Fibroblast of mammary gland (primary cell): Measurements from ENCODE around the gene SPI1.
"Not testable (repeated sequence)": the region's sequence is repeated elsewhere in the genome, so short reads cannot be mapped to it uniquely, and the experiment has no call there.

Source experiments
- DNase-seq: peaks from one replicate; pipeline ENCODE4 v3.0.0-alpha.2; 2010; ENCODE audit warnings: low read depth
- H3K4me3 ChIP-seq: 2 replicates; pipeline ENCODE4 v1.5.1; 2011; ENCODE audit warnings: low read depth, mild to moderate bottlenecking, low read length, moderate library complexity; ENCODE audit not compliant: control insufficient read depth
- CTCF ChIP-seq: conservative IDR thresholded peaks from 2 replicates; pipeline ENCODE4 v1.5.1; 2011; ENCODE audit warnings: low read depth, low read length, inconsistent platforms; ENCODE audit not compliant: control insufficient read depth, insufficient read depth

The SPI1 gene

DNA sequence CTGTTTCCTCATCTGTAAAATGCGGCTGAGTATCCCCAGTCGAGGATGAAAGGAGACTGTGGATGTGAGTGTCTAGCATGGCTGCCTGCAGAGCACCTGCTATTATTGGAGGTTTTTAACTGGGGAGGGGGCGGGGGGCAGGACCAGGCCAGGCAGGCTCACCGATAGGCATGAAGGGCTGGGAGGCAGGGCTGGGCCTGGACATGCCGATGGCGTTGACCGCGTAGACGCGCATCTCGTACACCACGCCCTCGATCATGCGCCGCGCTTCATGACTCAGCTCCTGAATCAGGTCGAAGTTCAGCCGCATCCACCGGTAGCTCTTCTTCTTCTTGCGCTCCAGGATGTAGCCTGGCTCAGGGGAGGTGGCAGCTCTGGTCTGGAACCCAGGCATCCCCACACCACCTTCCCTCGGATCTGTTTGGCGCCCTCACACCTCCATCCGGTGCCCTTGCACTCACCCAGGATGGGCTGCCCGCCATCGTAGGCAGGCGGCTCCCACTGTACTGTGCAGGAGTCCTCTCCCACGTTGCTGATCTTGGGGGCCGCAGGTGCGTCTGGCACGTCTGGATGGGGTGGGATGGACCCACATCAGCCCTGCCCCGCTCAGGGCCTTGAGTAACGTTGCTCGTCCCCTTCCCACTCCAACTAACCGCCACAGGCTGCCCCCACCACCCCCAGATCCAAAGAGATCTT, 41.0 kb downstream of the SPI1 start:
- no peak for TF ChIP-seq CTCF
- no peak for DNase-seq
- no peak overlapping the region for H3K4me3 ChIP-seq

GRCh38 chr11:47336595-47336994, 41.8 kb downstream of the SPI1 start:
- no peak for TF ChIP-seq CTCF
- DNase-seq, result no peak
- no peak overlapping the region for H3K4me3 ChIP-seq

GRCh38 chr11:47335733-47336132, 42.6 kb downstream of the SPI1 start:
- no peak for DNase-seq
- TF ChIP-seq CTCF, result no peak

DNA sequence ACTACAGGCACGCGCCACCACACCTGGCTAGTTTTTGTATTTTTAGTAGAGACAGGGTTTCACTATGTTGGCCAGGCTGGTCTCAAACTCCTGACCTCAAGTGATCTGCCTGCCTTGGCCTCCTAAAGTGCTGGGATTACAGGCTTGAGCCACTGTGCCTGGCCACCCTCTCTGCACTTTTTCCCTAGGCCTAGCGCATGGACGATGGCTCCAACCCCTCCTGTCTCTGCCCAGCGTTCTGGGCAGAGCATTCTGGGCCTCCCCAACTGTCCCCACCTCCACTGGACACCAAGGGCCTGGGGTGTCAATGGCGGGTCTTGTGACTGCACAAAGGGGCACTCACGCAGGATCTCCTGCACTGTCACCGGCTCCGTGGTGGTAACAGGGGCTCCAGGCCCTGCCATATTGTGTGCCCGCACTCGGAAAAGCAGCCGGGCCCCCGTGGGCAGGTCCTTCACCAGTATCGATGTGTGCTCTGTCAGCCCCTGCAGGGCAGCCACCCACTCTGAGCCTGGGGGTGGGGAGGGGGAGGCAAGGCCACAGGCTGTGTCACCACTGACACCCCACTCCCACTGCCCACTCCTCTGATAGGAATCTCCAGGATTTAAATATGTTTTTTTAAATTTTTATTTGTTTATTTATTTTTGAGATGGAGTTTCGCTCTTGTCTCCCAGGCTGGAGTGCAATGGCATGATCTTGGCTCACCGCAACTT, 43.5 kb downstream of the SPI1 start:
- H3K4me3 ChIP-seq, DNase-seq: not testable (repeated sequence)

More at GRCh38 chr11:47335733-47336132, 42.6 kb downstream of the SPI1 start:
- no peak overlapping the region for H3K4me3 ChIP-seq

- no peak for TF ChIP-seq CTCF
- H3K4me3 ChIP-seq, result no peak overlapping the region
- DNase-seq, result no peak
Measured at GRCh38 chr11:47333886-47334443, 44.4 kb downstream of the SPI1 start.

DNA sequence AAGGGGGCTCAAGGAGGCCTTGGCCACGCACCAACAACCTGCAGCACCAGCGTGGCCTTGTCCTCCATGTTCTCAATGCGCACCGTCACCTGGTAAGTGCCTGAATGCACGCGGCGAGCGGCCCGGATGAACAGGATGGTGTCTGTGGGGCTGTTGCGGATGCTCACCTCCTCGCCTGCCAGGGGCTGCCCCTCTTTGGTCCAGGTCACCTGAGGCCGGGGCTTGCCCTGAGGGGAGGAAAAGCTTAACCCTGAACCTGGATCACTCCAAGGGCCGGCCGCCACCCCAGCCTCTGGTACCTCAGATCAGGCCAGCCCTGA, 44.9 kb downstream of the SPI1 start:
- TF ChIP-seq CTCF, result no peak
- H3K4me3 ChIP-seq, result no peak overlapping the region
- no peak for DNase-seq

DNA sequence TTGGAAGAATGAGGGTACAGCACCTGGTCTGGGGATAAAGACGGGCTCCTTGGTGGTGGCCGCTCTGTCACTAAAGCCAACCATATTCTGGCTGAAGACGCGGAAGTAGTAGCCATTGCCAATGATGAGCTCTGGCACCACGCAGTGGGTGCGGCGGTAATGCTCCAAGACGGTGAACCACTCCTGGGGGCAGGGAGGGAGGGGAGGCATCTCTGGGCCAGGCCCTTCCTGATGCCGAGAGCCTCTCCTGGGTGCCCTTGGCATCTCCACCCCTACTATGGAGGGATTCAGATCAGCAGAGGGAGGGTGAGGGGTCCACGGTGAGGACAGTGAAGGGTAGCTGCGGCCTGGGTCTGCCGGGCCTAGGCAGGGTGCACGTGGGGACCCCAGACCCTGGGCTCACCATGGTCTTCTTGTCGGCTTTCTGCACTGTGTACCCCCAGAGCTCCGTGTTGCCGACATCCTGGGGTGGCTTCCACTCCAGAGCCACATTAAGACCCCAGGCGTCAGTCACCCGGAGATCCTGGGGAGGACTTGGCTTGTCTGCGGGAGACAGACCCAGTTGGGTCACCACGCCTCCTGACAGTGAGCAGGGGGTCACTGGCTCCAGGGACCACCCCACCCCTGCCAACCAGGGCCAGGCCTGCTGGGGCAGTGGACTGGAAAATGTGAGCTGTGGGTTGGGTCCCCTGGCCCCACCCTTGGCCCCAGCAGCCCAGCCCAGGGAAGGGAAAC, 45.4 kb downstream of the SPI1 start:
- no peak for TF ChIP-seq CTCF
- no peak for DNase-seq

More for the DNA sequence above, 45.4 kb downstream of the SPI1 start:
- no peak overlapping the region for H3K4me3 ChIP-seq
